BLaER1 treated with 17β-estradiol and CSF1 and Interleukin-3, amounts not matched to agents 10 nM and 100 nM (cell line): Measurements from ENCODE around the gene PTGER3.
A peak's percentile ranks its signal among the peaks of the same experiment; 100 is the strongest.
"Not testable (repeated sequence)": the region's sequence is repeated elsewhere in the genome, so short reads cannot be mapped to it uniquely, and the experiment has no call there.

Experiments used
- H3K27ac ChIP-seq, 11 experiments: shearing (Covaris generic); formaldehyde crosslinking; 2 replicates each; pipeline ENCODE4 v1.8.1; 2022
- H3K27me3 ChIP-seq, 11 experiments: shearing (Covaris generic); formaldehyde crosslinking; 2 replicates each; pipeline ENCODE4 v1.8.1; 2022
- H3K36me3 ChIP-seq, 11 experiments: shearing (Covaris generic); formaldehyde crosslinking; 2 replicates each; pipeline ENCODE4 v1.8.1; 2022
- H3K4me1 ChIP-seq, 10 experiments: shearing (Covaris generic); formaldehyde crosslinking; 2 replicates each; pipeline ENCODE4 v1.8.1; 2022
- H3K4me2 ChIP-seq, 11 experiments: shearing (Covaris generic); formaldehyde crosslinking; 2 replicates each; pipeline ENCODE4 v1.8.1; 2022
- H3K4me3 ChIP-seq, 10 experiments: shearing (Covaris generic); formaldehyde crosslinking; 2 replicates each; pipeline ENCODE4 v1.8.1; 2022
- H3K9ac ChIP-seq, 11 experiments: shearing (Covaris generic); formaldehyde crosslinking; 2 replicates each; pipeline ENCODE4 v1.8.1; 2022
- H3K9me3 ChIP-seq, 11 experiments: shearing (Covaris generic); formaldehyde crosslinking; replicated peaks in 1 of 11; 2 replicates each; pipeline ENCODE4 v1.8.1; 2022
- H4K20me1 ChIP-seq, 11 experiments: shearing (Covaris generic); formaldehyde crosslinking; 2 replicates each; pipeline ENCODE4 v1.8.1; 2022
- Cebpa-rat ChIP-seq, 11 experiments: shearing (Covaris generic); IDR thresholded peaks; 2 replicates each; pipeline ENCODE4 v1.8.1; 2022

The PTGER3 gene

GRCh38 chr1:70997793-70998192, 49.8 kb downstream of the PTGER3 start:
- no peak for TF ChIP-seq Cebpa-rat (IDR thresholded peaks at IDR 0.05)
- Histone ChIP-seq H4K20me1 (no peaks in the 10 kb centered on the region), H3K9me3 (no peaks in the 10 kb centered on the region), H3K4me1 (peaks cover 0 to under 1% (median 0%) of the 10 kb centered on the region in 10 experiments; a peak in 1 of 20 replicates), H3K9ac (no peak overlapping the region), H3K27ac (no peak overlapping the region), H3K4me3 (no peak overlapping the region), H3K36me3 (no peaks in the 10 kb centered on the region), H3K27me3 (no peaks in the 10 kb centered on the region), H3K4me2 (no peak overlapping the region)

DNA sequence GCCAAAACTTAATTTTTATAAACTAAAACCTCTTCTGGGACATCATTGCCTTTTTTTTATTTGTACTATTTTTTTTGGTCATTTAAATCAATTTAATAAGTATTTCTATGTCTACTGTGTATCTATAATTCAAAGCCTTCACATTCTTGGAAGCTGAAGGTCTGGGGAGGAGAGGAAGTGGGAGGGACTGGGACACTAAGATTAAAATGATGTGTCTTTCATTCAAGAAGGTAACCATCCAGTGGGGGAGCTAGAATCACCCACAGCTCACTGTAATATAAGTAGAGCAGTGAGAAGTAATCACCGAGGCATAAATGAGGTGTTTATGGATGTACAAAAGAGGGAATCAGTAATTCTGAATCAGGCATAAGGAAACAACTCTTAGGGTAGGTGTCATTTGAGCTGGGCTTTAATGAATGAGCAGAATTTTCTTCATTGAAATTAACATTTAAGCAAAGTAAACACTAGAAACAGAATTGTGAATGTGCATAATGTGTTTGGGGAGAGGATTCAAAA, 52.8 kb downstream of the PTGER3 start:
- Histone ChIP-seq H4K20me1 (no peaks in the 10 kb centered on the region), H3K4me1 (peaks cover 0 to 5% (median 2%) of the 10 kb centered on the region in 10 experiments; a peak in 3 of 20 replicates), H3K27me3 (no peaks in the 10 kb centered on the region), H3K4me3 (no peak overlapping the region), H3K27ac (no peak overlapping the region), H3K9me3 (no peaks in the 10 kb centered on the region), H3K4me2 (no peak overlapping the region), H3K9ac (no peak overlapping the region), H3K36me3 (no peaks in the 10 kb centered on the region)
- no peak for TF ChIP-seq Cebpa-rat (IDR thresholded peaks at IDR 0.05)

GRCh38 chr1:70993798-70994197, 53.8 kb downstream of the PTGER3 start:
- no peaks in the 10 kb centered on the region for H3K27me3 ChIP-seq
- H3K4me3 ChIP-seq: no peak overlapping the region
- H3K4me2 ChIP-seq: no peak overlapping the region
- H4K20me1 ChIP-seq: no peaks in the 10 kb centered on the region
- peaks cover 0 to 5% (median 2%) of the 10 kb centered on the region in 10 experiments; a peak in 3 of 20 replicates for H3K4me1 ChIP-seq
- H3K9me3 ChIP-seq: no peaks in the 10 kb centered on the region
- no peaks in the 10 kb centered on the region for H3K36me3 ChIP-seq
- TF ChIP-seq Cebpa-rat (IDR thresholded peaks at IDR 0.05): no peak
- H3K9ac ChIP-seq: no peak overlapping the region
- H3K27ac ChIP-seq: no peak overlapping the region

GRCh38 chr1:70992521-70992920, 55.1 kb downstream of the PTGER3 start:
- H3K36me3 ChIP-seq: no peaks in the 10 kb centered on the region
- no peak overlapping the region for H3K4me3 ChIP-seq
- no peak overlapping the region for H3K27ac ChIP-seq
- no peak overlapping the region for H3K9ac ChIP-seq
- no peaks in the 10 kb centered on the region for H3K9me3 ChIP-seq
- H3K27me3 ChIP-seq: no peaks in the 10 kb centered on the region
- peaks cover 0 to 5% (median 2%) of the 10 kb centered on the region in 10 experiments; a peak in 3 of 20 replicates for H3K4me1 ChIP-seq
- TF ChIP-seq Cebpa-rat (IDR thresholded peaks at IDR 0.05): no peak
- H3K4me2 ChIP-seq: peak overlapping the region in 6 of 11 experiments; percentile 3 to 45 (median 26); a peak in 6 of 22 replicates
- no peaks in the 10 kb centered on the region for H4K20me1 ChIP-seq

GRCh38 chr1:70990469-70991253, 57.0 kb downstream of the PTGER3 start:
- Histone ChIP-seq H3K9ac (no peak overlapping the region), H3K4me2 (no peak overlapping the region), H3K4me3 (no peak overlapping the region), H3K9me3 (peaks cover 0 to 6% (median 0%) of the 10 kb centered on the region in 11 experiments; a peak in 1 of 22 replicates), H3K27me3 (no peaks in the 10 kb centered on the region), H4K20me1 (no peaks in the 10 kb centered on the region), H3K27ac (no peak overlapping the region), H3K4me1 (peaks cover 0 to 5% (median 2%) of the 10 kb centered on the region in 10 experiments; a peak in 3 of 20 replicates), H3K36me3 (no peaks in the 10 kb centered on the region)
- TF ChIP-seq Cebpa-rat (IDR thresholded peaks at IDR 0.05): no peak

GRCh38 chr1:70987497-70987896, 60.1 kb downstream of the PTGER3 start:
- no peaks in the 10 kb centered on the region for H3K27me3 ChIP-seq
- no peak for TF ChIP-seq Cebpa-rat (IDR thresholded peaks at IDR 0.05)
- no peaks in the 10 kb centered on the region for H4K20me1 ChIP-seq
- H3K36me3 ChIP-seq: no peaks in the 10 kb centered on the region
- no peak overlapping the region for H3K9ac ChIP-seq
- peaks cover 0 to 6% (median 2%) of the 10 kb centered on the region in 10 experiments; a peak in 5 of 20 replicates for H3K4me1 ChIP-seq
- H3K27ac ChIP-seq: no peak overlapping the region
- H3K4me3 ChIP-seq: no peak overlapping the region
- H3K4me2 ChIP-seq: no peak overlapping the region
- H3K9me3 ChIP-seq: peaks cover 0 to 6% (median 0%) of the 10 kb centered on the region in 11 experiments; a peak in 1 of 22 replicates

GRCh38 chr1:70985776-70986225, 61.8 kb downstream of the PTGER3 start:
- H3K4me1 ChIP-seq: peaks cover 0 to 15% (median 0%) of the 10 kb centered on the region in 10 experiments; a peak in 7 of 20 replicates
- H3K9me3 ChIP-seq, H3K27me3 ChIP-seq, H3K4me2 ChIP-seq, H3K36me3 ChIP-seq, H3K27ac ChIP-seq, H3K4me3 ChIP-seq, H4K20me1 ChIP-seq, H3K9ac ChIP-seq: not testable (repeated sequence)

DNA sequence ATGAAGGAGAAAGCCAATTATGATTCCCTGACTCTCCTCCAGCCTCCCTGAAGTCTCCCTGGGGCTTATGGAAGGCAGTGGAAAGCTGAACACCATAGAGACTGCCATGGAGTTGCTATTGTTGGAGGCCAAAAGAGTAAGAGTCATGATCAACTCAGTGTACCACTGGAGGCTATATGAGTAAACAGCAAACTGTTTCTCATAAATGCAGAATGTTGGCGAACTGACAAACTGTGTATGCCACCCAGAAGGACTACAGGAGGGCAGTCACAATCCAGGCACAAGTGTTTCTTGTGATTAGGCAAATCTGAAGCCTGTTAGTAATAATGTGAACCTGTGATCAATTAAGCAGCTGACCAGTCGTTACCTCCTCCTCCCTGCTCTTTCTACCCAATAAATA, 62.3 kb downstream of the PTGER3 start:
- H3K4me1 ChIP-seq: peaks cover 0 to 20% (median 2%) of the 10 kb centered on the region in 10 experiments; a peak in 10 of 20 replicates

DNA sequence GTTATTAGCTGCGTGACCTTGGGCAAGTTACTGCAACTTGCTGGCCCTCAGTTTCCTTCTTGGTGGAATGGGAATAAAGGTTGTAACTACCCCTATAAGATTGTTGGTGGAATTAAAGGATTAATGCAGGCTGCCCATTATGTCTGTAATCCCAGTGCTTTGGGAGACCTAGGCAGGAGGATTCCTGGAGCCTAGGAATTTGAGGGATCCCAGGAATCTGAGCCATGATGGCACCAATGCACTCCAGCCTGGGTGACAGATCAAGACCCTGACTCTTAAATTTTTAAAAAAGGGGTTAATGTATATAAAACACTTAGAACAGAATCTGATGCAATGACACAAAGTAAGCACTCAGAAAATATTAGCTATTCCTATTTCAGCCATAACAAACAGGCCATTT, 67.3 kb downstream of the PTGER3 start:
- no peaks in the 10 kb centered on the region for H3K27me3 ChIP-seq
- no peaks in the 10 kb centered on the region for H3K36me3 ChIP-seq
- no peak for TF ChIP-seq Cebpa-rat (IDR thresholded peaks at IDR 0.05)
- peaks cover 0 to 45% (median 16%) of the 10 kb centered on the region in 10 experiments; a peak in 11 of 20 replicates for H3K4me1 ChIP-seq
- no peaks in the 10 kb centered on the region for H4K20me1 ChIP-seq
- H3K9me3 ChIP-seq: no peaks in the 10 kb centered on the region
- H3K4me2 ChIP-seq: peak overlapping the region in 6 of 11 experiments; percentile 21 to 92 (median 70); a peak in 10 of 22 replicates
- H3K9ac ChIP-seq: no peak overlapping the region
- H3K27ac ChIP-seq: peak overlapping the region in 2 of 11 experiments; percentile 44 to 48; a peak in 5 of 22 replicates
- no peak overlapping the region for H3K4me3 ChIP-seq

More for the DNA sequence above, 62.3 kb downstream of the PTGER3 start:
- H3K27ac ChIP-seq, H3K9me3 ChIP-seq, H3K4me3 ChIP-seq, H3K4me2 ChIP-seq, H4K20me1 ChIP-seq, H3K36me3 ChIP-seq, H3K27me3 ChIP-seq, H3K9ac ChIP-seq: not testable (repeated sequence)
